Occipital lobe (tissue), 2 donors: ENCODE data around the gene PRR13. TPM values are rescaled to one million over a fixed set of nuclear protein-coding genes. Genes with fewer than 3 reads are reported as not detected.

Experiments
- DNase-seq: peaks from one replicate; lab custom pipeline; 2025; lab: John Stamatoyannopoulos, UW
- total RNA-seq: library from RNA; depleted of rRNA; stranded (reverse); fragments of >200 nt; gene quantifications from one replicate; pipeline ENCODE4 v1.2.3, GENCODE V29; 2014

PRR13 gene
- total RNA-seq, 1 donor from 2014 or later: 5.9 TPM

- DNase-seq: peak; percentile 94
These were observed 51.5 kb downstream of the PRR13 start for GRCh38 chr12:53492830-53493609.

GRCh38 chr12:53493610-53494391, 52.3 kb downstream of the PRR13 start:
- no peak for DNase-seq

Other genes with a start within 250 kb of the PRR13 start
- not detected for gene ITGB7, start 234.5 kb upstream of the PRR13 start, total RNA-seq
- gene RARG, start 209.5 kb upstream of the PRR13 start, total RNA-seq: 7.6 TPM
- gene ESPL1, start 173.4 kb upstream of the PRR13 start, total RNA-seq: 1.7 TPM
- gene PFDN5, start 146.2 kb upstream of the PRR13 start, total RNA-seq: 423 TPM
- gene MYG1, start 142.0 kb upstream of the PRR13 start, total RNA-seq: 39.5 TPM
- 28.9 TPM for gene AAAS, start 120.1 kb upstream of the PRR13 start, total RNA-seq
- not detected for gene SP7, start 105.4 kb upstream of the PRR13 start, total RNA-seq
- gene SP1, start 61.6 kb upstream of the PRR13 start, total RNA-seq: 14.8 TPM
- gene AMHR2, start 17.9 kb upstream of the PRR13 start, total RNA-seq: not detected
- gene PCBP2, start 10.4 kb downstream of the PRR13 start, total RNA-seq: 181 TPM
- gene MAP3K12, start 57.7 kb downstream of the PRR13 start, total RNA-seq: 30.9 TPM
- 28.1 TPM for gene TARBP2, start 59.5 kb downstream of the PRR13 start, total RNA-seq
- not detected for gene NPFF, start 65.8 kb downstream of the PRR13 start, total RNA-seq
- gene ATF7, start 184.6 kb downstream of the PRR13 start, total RNA-seq: 8.0 TPM
- 61.8 TPM for gene ATP5MC2, start 234.3 kb downstream of the PRR13 start, total RNA-seq